ENCODE data around the gene STK16. TPM values are rescaled to one million over a fixed set of nuclear protein-coding genes. Genes with fewer than 3 reads are reported as not detected.

The STK16 gene
- total and polyA plus RNA-seq, 2 of the 13 experiments (the other 11 are each of a cell fraction or from before 2014, with no cell fraction given) = 28.0 to 50.9 TPM

DNA sequence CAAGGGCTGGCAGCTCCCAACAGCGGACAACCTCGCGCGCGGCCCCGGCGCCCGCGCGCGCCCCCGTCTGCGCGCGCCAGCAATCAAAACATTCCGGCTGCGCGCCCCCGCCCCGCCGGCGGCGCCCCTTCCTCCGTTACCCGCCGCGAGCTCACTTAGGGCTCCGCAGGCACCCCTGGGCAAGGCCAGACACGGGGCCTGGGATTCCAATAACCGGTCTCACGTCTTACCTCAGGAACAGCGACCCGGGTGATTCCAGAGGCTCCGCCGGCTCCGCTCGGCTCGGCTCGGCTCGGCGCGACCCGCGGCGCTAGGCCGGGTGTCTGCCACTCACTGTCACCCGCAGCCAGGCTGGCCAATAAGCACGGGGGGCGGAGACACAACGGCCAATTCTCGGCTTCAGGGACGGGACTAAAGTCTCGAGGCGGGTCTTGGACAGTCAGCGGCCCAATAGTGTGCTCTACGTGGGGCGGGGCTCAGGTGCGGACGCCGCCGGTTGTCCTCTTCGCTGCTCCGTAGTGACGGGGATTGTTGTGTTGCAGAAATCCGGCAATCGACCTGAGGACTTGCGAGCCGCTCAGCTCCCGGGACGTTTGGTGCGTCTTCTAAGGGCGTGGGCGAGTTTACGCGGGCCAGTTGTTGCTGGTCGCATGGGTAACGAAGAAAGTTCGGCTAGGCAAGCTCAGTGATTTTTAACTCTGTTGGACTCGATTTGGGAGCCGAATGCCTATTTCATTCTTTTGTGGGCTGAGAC lies 15.8 kb upstream of the STK16 start, which contains the start of the genes ANKZF1 and ATG9A (continued):
- TF ChIP-seq ZNF564 (CRISPR knock-in tag; IDR thresholded peaks at IDR 0.05) (peak; percentile 53; the same call in 1 of the 2 replicates), STAG1 (CRISPR knock-in tag; IDR thresholded peaks at IDR 0.05) (no peak; the same call in 1 of the 2 replicates), NCOR1 (IDR thresholded peaks at IDR 0.05; ENCODE audit: borderline replicate concordance, low read length) (peak; percentile 79), ZNF101 (CRISPR knock-in tag; IDR thresholded peaks at IDR 0.05; ENCODE audit: borderline replicate concordance, low read depth) (no peak), MNT (IDR thresholded peaks at IDR 0.05) (peak; percentile 75), FOXJ3 (CRISPR knock-in tag; IDR thresholded peaks at IDR 0.05; ENCODE audit: borderline replicate concordance) (peak; percentile 13; the same call in 1 of the 2 replicates), ZNF777 (CRISPR knock-in tag; IDR thresholded peaks at IDR 0.05) (no peak; the same call in none of the 2 replicates), HDAC1 (CRISPR knock-in tag; IDR thresholded peaks at IDR 0.05) (peak; percentile 98), NR2F6 (IDR thresholded peaks at IDR 0.05) (peak; percentile 25; the same call in 1 of the 2 replicates), NR2F6 (CRISPR knock-in tag; IDR thresholded peaks at IDR 0.05) (peak; percentile 38; the same call in 1 of the 2 replicates), ZNF883 (CRISPR knock-in tag; IDR thresholded peaks at IDR 0.05; ENCODE audit: not compliant biosample characterization) (peak; percentile 88), REPIN1 (CRISPR knock-in tag; IDR thresholded peaks at IDR 0.05; ENCODE audit: borderline replicate concordance, low read depth) (peak; percentile 59), SNAI1 (CRISPR knock-in tag; IDR thresholded peaks at IDR 0.05; ENCODE audit: borderline replicate concordance) (no peak), FOXA3 (CRISPR knock-in tag; IDR thresholded peaks at IDR 0.05) (0 out of 2 replicates have a peak, but pooled peaks have one; percentile 42), THAP11 (CRISPR knock-in tag; IDR thresholded peaks at IDR 0.05) (peak; percentile 90), RFX3 (CRISPR knock-in tag; IDR thresholded peaks at IDR 0.05) (no peak)
- TF ChIP-seq, protein P1, sequence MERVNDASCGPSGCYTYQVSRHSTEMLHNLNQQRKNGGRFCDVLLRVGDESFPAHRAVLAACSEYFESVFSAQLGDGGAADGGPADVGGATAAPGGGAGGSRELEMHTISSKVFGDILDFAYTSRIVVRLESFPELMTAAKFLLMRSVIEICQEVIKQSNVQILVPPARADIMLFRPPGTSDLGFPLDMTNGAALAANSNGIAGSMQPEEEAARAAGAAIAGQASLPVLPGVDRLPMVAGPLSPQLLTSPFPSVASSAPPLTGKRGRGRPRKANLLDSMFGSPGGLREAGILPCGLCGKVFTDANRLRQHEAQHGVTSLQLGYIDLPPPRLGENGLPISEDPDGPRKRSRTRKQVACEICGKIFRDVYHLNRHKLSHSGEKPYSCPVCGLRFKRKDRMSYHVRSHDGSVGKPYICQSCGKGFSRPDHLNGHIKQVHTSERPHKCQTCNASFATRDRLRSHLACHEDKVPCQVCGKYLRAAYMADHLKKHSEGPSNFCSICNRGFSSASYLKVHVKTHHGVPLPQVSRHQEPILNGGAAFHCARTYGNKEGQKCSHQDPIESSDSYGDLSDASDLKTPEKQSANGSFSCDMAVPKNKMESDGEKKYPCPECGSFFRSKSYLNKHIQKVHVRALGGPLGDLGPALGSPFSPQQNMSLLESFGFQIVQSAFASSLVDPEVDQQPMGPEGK (CRISPR knock-in tag; IDR thresholded peaks at IDR 0.05) = peak; percentile 15; the same call in 1 of the 2 replicates
- TF ChIP-seq, protein P2, sequence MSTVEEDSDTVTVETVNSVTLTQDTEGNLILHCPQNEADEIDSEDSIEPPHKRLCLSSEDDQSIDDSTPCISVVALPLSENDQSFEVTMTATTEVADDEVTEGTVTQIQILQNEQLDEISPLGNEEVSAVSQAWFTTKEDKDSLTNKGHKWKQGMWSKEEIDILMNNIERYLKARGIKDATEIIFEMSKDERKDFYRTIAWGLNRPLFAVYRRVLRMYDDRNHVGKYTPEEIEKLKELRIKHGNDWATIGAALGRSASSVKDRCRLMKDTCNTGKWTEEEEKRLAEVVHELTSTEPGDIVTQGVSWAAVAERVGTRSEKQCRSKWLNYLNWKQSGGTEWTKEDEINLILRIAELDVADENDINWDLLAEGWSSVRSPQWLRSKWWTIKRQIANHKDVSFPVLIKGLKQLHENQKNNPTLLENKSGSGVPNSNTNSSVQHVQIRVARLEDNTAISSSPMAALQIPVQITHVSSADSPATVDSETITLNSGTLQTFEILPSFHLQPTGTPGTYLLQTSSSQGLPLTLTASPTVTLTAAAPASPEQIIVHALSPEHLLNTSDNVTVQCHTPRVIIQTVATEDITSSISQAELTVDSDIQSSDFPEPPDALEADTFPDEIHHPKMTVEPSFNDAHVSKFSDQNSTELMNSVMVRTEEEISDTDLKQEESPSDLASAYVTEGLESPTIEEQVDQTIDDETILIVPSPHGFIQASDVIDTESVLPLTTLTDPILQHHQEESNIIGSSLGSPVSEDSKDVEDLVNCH (CRISPR knock-in tag; IDR thresholded peaks at IDR 0.05) = no peak
- TF ChIP-seq, protein P3, sequence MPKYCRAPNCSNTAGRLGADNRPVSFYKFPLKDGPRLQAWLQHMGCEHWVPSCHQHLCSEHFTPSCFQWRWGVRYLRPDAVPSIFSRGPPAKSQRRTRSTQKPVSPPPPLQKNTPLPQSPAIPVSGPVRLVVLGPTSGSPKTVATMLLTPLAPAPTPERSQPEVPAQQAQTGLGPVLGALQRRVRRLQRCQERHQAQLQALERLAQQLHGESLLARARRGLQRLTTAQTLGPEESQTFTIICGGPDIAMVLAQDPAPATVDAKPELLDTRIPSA (CRISPR knock-in tag; IDR thresholded peaks at IDR 0.05; ENCODE audit: borderline replicate concordance) = peak; percentile 3; the same call in 1 of the 2 replicates
- TF ChIP-seq, protein P4, sequence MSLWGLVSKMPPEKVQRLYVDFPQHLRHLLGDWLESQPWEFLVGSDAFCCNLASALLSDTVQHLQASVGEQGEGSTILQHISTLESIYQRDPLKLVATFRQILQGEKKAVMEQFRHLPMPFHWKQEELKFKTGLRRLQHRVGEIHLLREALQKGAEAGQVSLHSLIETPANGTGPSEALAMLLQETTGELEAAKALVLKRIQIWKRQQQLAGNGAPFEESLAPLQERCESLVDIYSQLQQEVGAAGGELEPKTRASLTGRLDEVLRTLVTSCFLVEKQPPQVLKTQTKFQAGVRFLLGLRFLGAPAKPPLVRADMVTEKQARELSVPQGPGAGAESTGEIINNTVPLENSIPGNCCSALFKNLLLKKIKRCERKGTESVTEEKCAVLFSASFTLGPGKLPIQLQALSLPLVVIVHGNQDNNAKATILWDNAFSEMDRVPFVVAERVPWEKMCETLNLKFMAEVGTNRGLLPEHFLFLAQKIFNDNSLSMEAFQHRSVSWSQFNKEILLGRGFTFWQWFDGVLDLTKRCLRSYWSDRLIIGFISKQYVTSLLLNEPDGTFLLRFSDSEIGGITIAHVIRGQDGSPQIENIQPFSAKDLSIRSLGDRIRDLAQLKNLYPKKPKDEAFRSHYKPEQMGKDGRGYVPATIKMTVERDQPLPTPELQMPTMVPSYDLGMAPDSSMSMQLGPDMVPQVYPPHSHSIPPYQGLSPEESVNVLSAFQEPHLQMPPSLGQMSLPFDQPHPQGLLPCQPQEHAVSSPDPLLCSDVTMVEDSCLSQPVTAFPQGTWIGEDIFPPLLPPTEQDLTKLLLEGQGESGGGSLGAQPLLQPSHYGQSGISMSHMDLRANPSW (CRISPR knock-in tag; IDR thresholded peaks at IDR 0.05; ENCODE audit: borderline replicate concordance) = no peak; the same call in 1 of the 2 replicates
